ENCODE results near the gene NRDE2.

Gene NRDE2

GRCh38 chr14:90290337-90291011 lies 41.3 kb downstream of the NRDE2 start:
- no peak for TF ChIP-seq CTCF (conservative IDR thresholded peaks at IDR 0.05; ENCODE audit: low read length)
- no peak overlapping the region for H3K4me3 ChIP-seq (ENCODE audit: low read length)
- DNase-seq (ENCODE audit: low read depth): no peak

- no peak for TF ChIP-seq CTCF (conservative IDR thresholded peaks at IDR 0.05; ENCODE audit: low read length)
- DNase-seq (ENCODE audit: low read depth): peak; percentile 29
- H3K4me3 ChIP-seq (ENCODE audit: low read length): no peak overlapping the region
Measured at GRCh38 chr14:90288651-90289355, 42.9 kb downstream of the NRDE2 start.

GRCh38 chr14:90287791-90288190 lies 44.0 kb downstream of the NRDE2 start:
- TF ChIP-seq CTCF (conservative IDR thresholded peaks at IDR 0.05; ENCODE audit: low read length): no peak
- DNase-seq (ENCODE audit: low read depth): no peak
- no peak overlapping the region for H3K4me3 ChIP-seq (ENCODE audit: low read length)

GRCh38 chr14:90281756-90282155 lies 50.0 kb downstream of the NRDE2 start:
- H3K4me3 ChIP-seq (ENCODE audit: low read length): no peak overlapping the region
- no peak for DNase-seq (ENCODE audit: low read depth)
- no peak for TF ChIP-seq CTCF (conservative IDR thresholded peaks at IDR 0.05; ENCODE audit: low read length)

GRCh38 chr14:90281261-90281660 lies 50.5 kb downstream of the NRDE2 start:
- no peak overlapping the region for H3K4me3 ChIP-seq (ENCODE audit: low read length)
- DNase-seq (ENCODE audit: low read depth): peak; percentile 82
- no peak for TF ChIP-seq CTCF (conservative IDR thresholded peaks at IDR 0.05; ENCODE audit: low read length)

GRCh38 chr14:90280096-90280495 lies 51.6 kb downstream of the NRDE2 start:
- no peak overlapping the region for H3K4me3 ChIP-seq (ENCODE audit: low read length)
- DNase-seq (ENCODE audit: low read depth): no peak
- no peak for TF ChIP-seq CTCF (conservative IDR thresholded peaks at IDR 0.05; ENCODE audit: low read length)

All from AG10803 (cell line).